ENCODE measurements around the gene C5orf58. TPM values are rescaled to one million over a fixed set of nuclear protein-coding genes. Genes with fewer than 3 reads are reported as not detected.

The C5orf58 gene
- total and polyA plus RNA-seq, 11 donors: not detected

DNA sequence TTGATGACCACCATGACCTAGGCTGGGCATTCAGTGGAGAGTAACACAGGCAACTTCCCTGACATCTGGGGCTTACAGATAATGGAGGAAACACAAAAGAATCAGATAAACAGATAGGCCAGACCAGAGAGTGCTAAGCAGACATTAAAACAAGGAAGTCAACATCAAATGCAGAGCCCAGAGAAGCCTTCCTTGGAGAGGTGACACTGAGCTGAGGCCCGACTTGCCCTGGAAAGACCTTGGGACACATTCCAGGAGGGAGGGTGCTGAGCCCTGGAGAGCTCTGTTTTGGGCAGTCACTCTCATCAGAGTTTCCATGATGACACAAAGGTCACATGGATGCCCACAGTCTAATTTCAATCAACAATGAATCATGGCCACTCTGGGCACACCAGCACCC, 31.9 kb upstream of the C5orf58 start:
- intact Hi-C loops (cut with DNase I): no loop called here
- no peaks in the 10 kb centered on the region for H3K36me3 ChIP-seq
- H3K9me3 ChIP-seq: no peaks in the 10 kb centered on the region
- TF ChIP-seq POLR2A (IDR thresholded peaks at IDR 0.05): no peak
- TF ChIP-seq, protein P1, sequence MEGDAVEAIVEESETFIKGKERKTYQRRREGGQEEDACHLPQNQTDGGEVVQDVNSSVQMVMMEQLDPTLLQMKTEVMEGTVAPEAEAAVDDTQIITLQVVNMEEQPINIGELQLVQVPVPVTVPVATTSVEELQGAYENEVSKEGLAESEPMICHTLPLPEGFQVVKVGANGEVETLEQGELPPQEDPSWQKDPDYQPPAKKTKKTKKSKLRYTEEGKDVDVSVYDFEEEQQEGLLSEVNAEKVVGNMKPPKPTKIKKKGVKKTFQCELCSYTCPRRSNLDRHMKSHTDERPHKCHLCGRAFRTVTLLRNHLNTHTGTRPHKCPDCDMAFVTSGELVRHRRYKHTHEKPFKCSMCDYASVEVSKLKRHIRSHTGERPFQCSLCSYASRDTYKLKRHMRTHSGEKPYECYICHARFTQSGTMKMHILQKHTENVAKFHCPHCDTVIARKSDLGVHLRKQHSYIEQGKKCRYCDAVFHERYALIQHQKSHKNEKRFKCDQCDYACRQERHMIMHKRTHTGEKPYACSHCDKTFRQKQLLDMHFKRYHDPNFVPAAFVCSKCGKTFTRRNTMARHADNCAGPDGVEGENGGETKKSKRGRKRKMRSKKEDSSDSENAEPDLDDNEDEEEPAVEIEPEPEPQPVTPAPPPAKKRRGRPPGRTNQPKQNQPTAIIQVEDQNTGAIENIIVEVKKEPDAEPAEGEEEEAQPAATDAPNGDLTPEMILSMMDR (IDR thresholded peaks at IDR 0.05): no peak
- no peak overlapping the region for H3K27ac ChIP-seq
- DNase-seq (no peak), ATAC-seq (peak in 2 of 4 donors; percentile 63 to 83)
- no peaks in the 10 kb centered on the region for H3K4me1 ChIP-seq
- no peak overlapping the region for H3K4me3 ChIP-seq
- 0 to 29% (median 23%) methylated on average over 1 of the region's 1 CpG for WGBS, 4 donors
- H3K27me3 ChIP-seq: peaks cover 0 to 4% (median 0%) of the 10 kb centered on the region in 9 donors

DNA sequence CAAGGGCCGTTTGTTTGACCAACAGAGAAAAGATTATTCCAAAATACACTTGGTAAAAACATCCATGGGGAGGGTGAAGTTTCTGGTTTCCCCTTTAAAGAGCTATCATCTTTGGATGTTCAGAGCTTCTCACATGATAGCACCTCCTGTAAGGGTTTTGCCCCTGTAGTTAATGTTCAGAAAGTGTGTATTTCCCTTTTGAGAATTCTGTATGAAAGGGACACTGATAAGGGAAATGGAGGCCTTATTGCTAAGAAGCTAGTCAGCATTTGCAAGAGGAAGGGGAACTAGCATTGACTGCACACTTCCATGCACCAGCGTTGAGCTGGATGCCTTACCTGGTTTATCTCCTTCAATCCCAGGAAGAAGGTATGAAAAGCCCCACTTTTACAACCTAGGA, 31.5 kb upstream of the C5orf58 start:
- intact Hi-C loops (cut with DNase I): no loop called here
- Histone ChIP-seq H3K36me3 (no peaks in the 10 kb centered on the region), H3K27me3 (peaks cover 0 to 4% (median 0%) of the 10 kb centered on the region in 9 donors), H3K4me1 (no peaks in the 10 kb centered on the region), H3K9me3 (no peaks in the 10 kb centered on the region), H3K4me3 (no peak overlapping the region), H3K27ac (no peak overlapping the region)
- ATAC-seq: no peak
- TF ChIP-seq, protein P1 (IDR thresholded peaks at IDR 0.05): no peak
- TF ChIP-seq POLR2A (IDR thresholded peaks at IDR 0.05): no peak
- WGBS, 4 donors: 58 to 65% (median 62%) methylated on average over 2 of the region's 2 CpGs
- DNase-seq: no peak

DNA sequence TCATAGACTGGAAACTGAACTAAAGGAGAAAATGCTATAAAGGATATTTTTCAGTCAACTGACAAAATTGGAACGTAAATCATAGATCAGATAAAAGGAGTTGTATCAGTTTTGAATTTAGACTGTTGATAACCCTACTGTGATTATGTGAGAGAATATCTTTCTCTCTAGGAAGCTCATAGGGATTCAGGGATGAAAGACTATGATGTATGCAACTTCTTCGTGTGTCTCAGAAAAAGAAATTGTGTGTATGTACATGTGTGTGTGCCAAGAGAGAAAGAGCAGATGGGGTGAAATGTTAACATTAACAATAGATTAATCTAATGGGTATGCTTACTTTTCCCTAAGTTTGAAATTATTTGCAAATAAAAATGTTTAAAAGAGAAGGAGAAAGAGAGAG, 30.7 kb upstream of the C5orf58 start:
- intact Hi-C loops (cut with DNase I): no loop called here
- WGBS, 4 donors: 65 to 74% (median 73%) methylated on average over 2 of the region's 2 CpGs
- H3K36me3 ChIP-seq: no peaks in the 10 kb centered on the region
- TF ChIP-seq, protein P1 (IDR thresholded peaks at IDR 0.05): no peak
- no peak for TF ChIP-seq POLR2A (IDR thresholded peaks at IDR 0.05)
- H3K4me1 ChIP-seq: no peaks in the 10 kb centered on the region
- no peak overlapping the region for H3K4me3 ChIP-seq
- ATAC-seq: no peak
- H3K27ac ChIP-seq: no peak overlapping the region
- H3K9me3 ChIP-seq: no peaks in the 10 kb centered on the region
- H3K27me3 ChIP-seq: peaks cover 0 to 4% (median 0%) of the 10 kb centered on the region in 9 donors
- no peak for DNase-seq

GRCh38 chr5:170204202-170204601, 28.6 kb upstream of the C5orf58 start:
- H3K4me3 ChIP-seq: no peak overlapping the region
- TF ChIP-seq POLR2A (IDR thresholded peaks at IDR 0.05): no peak
- TF ChIP-seq, protein P1 (IDR thresholded peaks at IDR 0.05): no peak
- no peaks in the 10 kb centered on the region for H3K9me3 ChIP-seq
- peaks cover 0 to 10% (median 0%) of the 10 kb centered on the region in 9 donors for H3K27me3 ChIP-seq
- 71 to 82% (median 74%) methylated on average over 5 of the region's 5 CpGs for WGBS, 4 donors
- intact Hi-C loops (cut with DNase I): no loop called here
- H3K36me3 ChIP-seq: no peaks in the 10 kb centered on the region
- ATAC-seq: no peak
- DNase-seq: no peak
- H3K4me1 ChIP-seq: no peaks in the 10 kb centered on the region
- H3K27ac ChIP-seq: no peak overlapping the region

Data from heart left ventricle (tissue), 16 donors.